NCI-H345 treated with DMSO at 0.1 percent for 48 hours (cell line): Measurements from ENCODE around the gene HOXB3.
A peak's percentile ranks its signal among the peaks of the same experiment; 100 is the strongest.
"Not testable (repeated sequence)": the region's sequence is repeated elsewhere in the genome, so short reads cannot be mapped to it uniquely, and the experiment has no call there.

Source experiments
- DNase-seq: peaks from one replicate; lab custom pipeline; 2025; ENCODE audit not compliant: unreplicated experiment; lab: John Stamatoyannopoulos, UW

Gene HOXB3

GRCh38 chr17:48547808-48548522, 42.1 kb downstream of the HOXB3 start:
- peak; percentile 40 for DNase-seq

- peak; percentile 57 for DNase-seq
Observed at GRCh38 chr17:48546924-48547807, 42.9 kb downstream of the HOXB3 start.

GRCh38 chr17:48546137-48546923, 43.7 kb downstream of the HOXB3 start:
- no peak for DNase-seq

- no peak for DNase-seq
Observed at GRCh38 chr17:48545539-48545938, 44.5 kb downstream of the HOXB3 start.

- DNase-seq: peak; percentile 46
Observed at GRCh38 chr17:48545022-48545375, 45.0 kb downstream of the HOXB3 start, which contains the start of gene HOXB2. HOXB2 (minus strand) TSS chr17:48545109; CDS start chr17:48544911, 198 bp downstream.

GRCh38 chr17:48544349-48545021, 45.6 kb downstream of the HOXB3 start:
- DNase-seq: no peak

GRCh38 chr17:48543854-48544348, 46.1 kb downstream of the HOXB3 start:
- no peak for DNase-seq

GRCh38 chr17:48543107-48543853, 46.8 kb downstream of the HOXB3 start:
- DNase-seq: no peak

- DNase-seq: no peak
Observed at GRCh38 chr17:48542698-48543106, 47.3 kb downstream of the HOXB3 start.

GRCh38 chr17:48542114-48542656, 47.9 kb downstream of the HOXB3 start:
- DNase-seq: no peak

GRCh38 chr17:48541577-48542113, 48.4 kb downstream of the HOXB3 start:
- DNase-seq: peak; percentile 46

- DNase-seq: no peak
Observed at GRCh38 chr17:48541036-48541576, 48.9 kb downstream of the HOXB3 start.

GRCh38 chr17:48540213-48540612, 49.8 kb downstream of the HOXB3 start:
- DNase-seq: no peak

GRCh38 chr17:48539177-48539576, 50.9 kb downstream of the HOXB3 start:
- DNase-seq: no peak

- no peak for DNase-seq
Observed at GRCh38 chr17:48537316-48537715, 52.7 kb downstream of the HOXB3 start.

- not testable (repeated sequence) for DNase-seq
Observed at GRCh38 chr17:48535793-48536559, 54.1 kb downstream of the HOXB3 start.

GRCh38 chr17:48532261-48532660, 57.8 kb downstream of the HOXB3 start:
- no peak for DNase-seq

GRCh38 chr17:48530887-48531272, 59.2 kb downstream of the HOXB3 start, which contains the start of gene HOXB1:
HOXB1 (minus strand) TSS chr17:48531011; CDS start chr17:48530904, 107 bp downstream.
- no peak for DNase-seq
